Suprapubic skin (tissue), 4 donors: ENCODE results near the gene RAB38. TPM values are rescaled to one million over a fixed set of nuclear protein-coding genes. Genes with fewer than 3 reads are reported as not detected.

Experiments
- DNase-seq, 2 donors: peaks; one replicate each; pipeline ENCODE4 v3.0.0-alpha.2; 2019; ENCODE audit warnings: low spot score in 2 of 2
- H3K27ac ChIP-seq: fragments of 200-600 bp; sonication (generic); one replicate; pipeline ENCODE4 v1.5.1; 2019
- H3K27me3 ChIP-seq: fragments of 200-600 bp; sonication (generic); one replicate; pipeline ENCODE4 v1.5.1; 2019
- H3K36me3 ChIP-seq: fragments of 200-600 bp; sonication (generic); one replicate; pipeline ENCODE4 v1.5.1; 2019
- H3K4me1 ChIP-seq: fragments of 200-600 bp; sonication (generic); one replicate; pipeline ENCODE4 v1.5.1; 2019
- H3K4me3 ChIP-seq: fragments of 200-600 bp; sonication (generic); one replicate; pipeline ENCODE4 v1.5.1; 2019; ENCODE audit warnings: mild to moderate bottlenecking
- H3K9me3 ChIP-seq: fragments of 200-600 bp; sonication (generic); one replicate; pipeline ENCODE4 v1.5.1; 2019
- EP300 ChIP-seq: sonication (generic); formaldehyde crosslinking; IDR thresholded peaks from one replicate; pipeline ENCODE4 v1.6.1; 2017; ENCODE audit warnings: antibody characterized with exemption
- POLR2A ChIP-seq, 2 donors: fragments of 450-650 bp; IDR thresholded peaks; one replicate each; pipeline ENCODE4 v1.6.1; 2017; ENCODE audit warnings: antibody characterized with exemption in 2 of 2, mild to moderate bottlenecking in 2 of 2, moderate library complexity in 2 of 2
- POLR2AphosphoS5 ChIP-seq, 3 donors: sonication (generic); formaldehyde crosslinking; IDR thresholded peaks; one replicate each; pipeline ENCODE4 v1.6.1; 2017; ENCODE audit warnings: antibody characterized with exemption in 3 of 3
- WGBS: methylation state at CpG from one replicate; pipeline ENCODE4 v1.1.5; 2018; 5-methylcytosine and 5-hydroxymethylcytosine counted together
- total RNA-seq, 4 donors: library from RNA; depleted of rRNA; stranded (reverse); fragments of >200 nt; gene quantifications; one replicate each; pipeline ENCODE4 v1.1.0, GENCODE V29; 2016
- TF ChIP-seq, protein P1 (sequence below), 2 donors: fragments of 200-600 bp in 1 of 2; fragments of 450-650 bp in 1 of 2; sonication (generic) in 1 of 2; IDR thresholded peaks; one replicate each; pipeline ENCODE4 v1.5.1; 2016 to 2019; ENCODE audit warnings: antibody characterized with exemption in 2 of 2, mild to moderate bottlenecking in 1 of 2, moderate library complexity in 1 of 2

RAB38 gene
- total RNA-seq, 4 donors from 2014 or later = 27.8 to 76.6 (median 48.9) TPM

- Histone ChIP-seq H3K4me3 (no peak overlapping the region), H3K36me3 (peaks cover 2% of the 10 kb centered on the region), H3K27ac (no peak overlapping the region), H3K27me3 (no peaks in the 10 kb centered on the region), H3K4me1 (no peaks in the 10 kb centered on the region), H3K9me3 (no peaks in the 10 kb centered on the region)
- DNase-seq = no peak
- TF ChIP-seq POLR2AphosphoS5 (IDR thresholded peaks at IDR 0.05) (no peak), POLR2A (IDR thresholded peaks at IDR 0.05) (no peak)
- WGBS = 38% methylated on average over 1 of the region's 1 CpG
Observed at GRCh38 chr11:88139865-88140264, 35.4 kb downstream of the RAB38 start.

DNA sequence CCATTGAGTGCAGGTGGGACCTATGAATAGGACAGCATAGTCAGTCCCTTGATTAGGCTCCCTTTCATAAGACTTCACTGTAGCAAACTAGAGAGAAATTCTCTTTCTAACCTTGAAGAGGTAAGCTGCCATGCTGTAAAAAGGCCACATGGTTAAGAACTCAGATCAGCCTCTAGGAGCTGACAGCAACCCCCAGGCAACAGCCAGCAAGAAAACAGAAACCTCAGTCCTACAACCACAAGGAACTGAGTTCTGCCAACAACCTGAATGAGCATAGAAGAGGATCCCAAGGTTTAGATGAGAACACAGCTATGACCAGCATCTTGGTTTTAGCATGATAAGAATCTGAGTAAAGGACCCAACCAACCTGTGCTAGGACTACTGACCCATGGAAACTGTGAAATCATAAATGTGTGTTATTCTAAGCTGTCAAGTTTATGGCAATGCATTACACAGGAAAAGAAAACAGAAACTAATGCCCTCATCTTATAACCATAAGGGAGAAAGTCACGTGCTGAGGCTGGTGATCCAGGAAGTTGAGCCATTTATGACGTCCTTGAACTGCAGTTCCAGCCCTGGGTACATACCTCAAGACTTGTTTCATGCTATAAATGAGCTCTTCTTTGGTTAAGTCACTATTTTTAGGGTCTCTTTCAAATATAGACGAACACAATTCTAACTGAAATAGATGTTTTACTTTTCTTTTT is 43.3 kb downstream of the RAB38 start:
- no peak for TF ChIP-seq POLR2AphosphoS5 (IDR thresholded peaks at IDR 0.05)
- TF ChIP-seq POLR2A (IDR thresholded peaks at IDR 0.05) = no peak
- no peak for TF ChIP-seq EP300
- WGBS = 83% methylated on average over 3 of the region's 3 CpGs
- H3K4me3 ChIP-seq = no peak overlapping the region
- H3K4me1 ChIP-seq = no peaks in the 10 kb centered on the region
- H3K9me3 ChIP-seq = peaks cover 7% of the 10 kb centered on the region
- DNase-seq = no peak
- no peaks in the 10 kb centered on the region for H3K27me3 ChIP-seq
- H3K36me3 ChIP-seq = peaks cover 6% of the 10 kb centered on the region
- no peak overlapping the region for H3K27ac ChIP-seq

DNA sequence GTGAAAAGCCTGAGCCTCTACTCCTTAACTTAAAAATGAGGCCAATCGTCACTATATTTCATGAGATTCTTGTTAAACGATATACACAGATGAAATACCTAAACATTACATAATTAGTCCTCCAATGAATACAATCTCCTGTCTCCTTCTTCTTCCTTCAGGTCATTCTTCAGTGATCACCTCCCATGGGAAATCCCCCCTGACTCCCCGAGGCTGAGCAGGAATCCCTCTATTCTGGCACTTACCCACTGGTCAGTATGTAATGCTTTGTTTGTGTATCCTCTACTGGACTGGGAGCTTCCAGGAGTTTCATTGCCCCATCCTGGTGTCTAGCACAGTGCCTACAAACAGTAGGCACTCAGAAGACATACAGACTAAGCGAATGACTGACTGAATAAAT is 52.3 kb downstream of the RAB38 start:
- no peaks in the 10 kb centered on the region for H3K4me1 ChIP-seq
- TF ChIP-seq, protein P1, sequence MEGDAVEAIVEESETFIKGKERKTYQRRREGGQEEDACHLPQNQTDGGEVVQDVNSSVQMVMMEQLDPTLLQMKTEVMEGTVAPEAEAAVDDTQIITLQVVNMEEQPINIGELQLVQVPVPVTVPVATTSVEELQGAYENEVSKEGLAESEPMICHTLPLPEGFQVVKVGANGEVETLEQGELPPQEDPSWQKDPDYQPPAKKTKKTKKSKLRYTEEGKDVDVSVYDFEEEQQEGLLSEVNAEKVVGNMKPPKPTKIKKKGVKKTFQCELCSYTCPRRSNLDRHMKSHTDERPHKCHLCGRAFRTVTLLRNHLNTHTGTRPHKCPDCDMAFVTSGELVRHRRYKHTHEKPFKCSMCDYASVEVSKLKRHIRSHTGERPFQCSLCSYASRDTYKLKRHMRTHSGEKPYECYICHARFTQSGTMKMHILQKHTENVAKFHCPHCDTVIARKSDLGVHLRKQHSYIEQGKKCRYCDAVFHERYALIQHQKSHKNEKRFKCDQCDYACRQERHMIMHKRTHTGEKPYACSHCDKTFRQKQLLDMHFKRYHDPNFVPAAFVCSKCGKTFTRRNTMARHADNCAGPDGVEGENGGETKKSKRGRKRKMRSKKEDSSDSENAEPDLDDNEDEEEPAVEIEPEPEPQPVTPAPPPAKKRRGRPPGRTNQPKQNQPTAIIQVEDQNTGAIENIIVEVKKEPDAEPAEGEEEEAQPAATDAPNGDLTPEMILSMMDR (IDR thresholded peaks at IDR 0.05) = no peak
- TF ChIP-seq EP300 (no peak), POLR2AphosphoS5 (IDR thresholded peaks at IDR 0.05) (no peak), POLR2A (IDR thresholded peaks at IDR 0.05) (no peak)
- H3K9me3 ChIP-seq = no peaks in the 10 kb centered on the region
- DNase-seq = no peak
- H3K27me3 ChIP-seq = no peaks in the 10 kb centered on the region
- WGBS = 78% methylated on average over 4 of the region's 4 CpGs
- H3K27ac ChIP-seq = no peak overlapping the region
- H3K36me3 ChIP-seq = no peaks in the 10 kb centered on the region
- H3K4me3 ChIP-seq = no peak overlapping the region

GRCh38 chr11:88119561-88119960 is 55.7 kb downstream of the RAB38 start:
- TF ChIP-seq EP300 = no peak
- TF ChIP-seq, protein P1 (IDR thresholded peaks at IDR 0.05) = no peak
- TF ChIP-seq POLR2AphosphoS5 (IDR thresholded peaks at IDR 0.05) = no peak
- TF ChIP-seq POLR2A (IDR thresholded peaks at IDR 0.05) = no peak
- WGBS = 63% methylated on average over 2 of the region's 2 CpGs

DNA sequence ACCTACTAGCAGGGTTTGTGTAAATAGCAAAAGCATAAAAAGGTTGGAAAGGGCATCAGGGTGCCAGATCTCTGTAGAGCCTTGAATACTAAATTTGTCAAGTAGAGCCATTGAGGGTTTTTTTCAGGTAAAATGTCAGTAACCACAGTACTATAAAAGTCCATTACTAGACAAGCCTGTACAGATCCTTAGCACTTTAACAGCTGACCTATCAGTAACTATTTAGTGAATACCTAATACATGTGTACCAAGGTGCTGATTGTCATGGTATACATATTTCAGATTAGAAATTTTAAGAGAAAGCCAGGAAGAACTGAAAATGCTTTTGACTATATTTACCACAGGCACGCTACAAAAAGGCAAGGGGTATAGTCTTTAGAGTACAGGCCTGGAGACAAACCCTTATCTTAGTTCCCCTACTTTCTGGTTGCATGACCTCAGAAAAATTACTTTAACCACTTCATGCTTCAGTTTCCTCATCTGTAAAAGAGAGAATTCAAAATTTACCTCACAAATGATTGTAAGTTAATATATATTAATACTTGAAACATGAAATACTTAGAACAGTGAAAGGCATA is 57.9 kb downstream of the RAB38 start:
- WGBS = 84% methylated on average over 1 of the region's 1 CpG
- H3K4me1 ChIP-seq = no peaks in the 10 kb centered on the region
- no peak overlapping the region for H3K27ac ChIP-seq
- DNase-seq = no peak
- H3K27me3 ChIP-seq = no peaks in the 10 kb centered on the region
- H3K4me3 ChIP-seq = no peak overlapping the region
- TF ChIP-seq, protein P1 (IDR thresholded peaks at IDR 0.05) = no peak
- no peak for TF ChIP-seq POLR2A (IDR thresholded peaks at IDR 0.05)
- no peak for TF ChIP-seq POLR2AphosphoS5 (IDR thresholded peaks at IDR 0.05)
- no peak for TF ChIP-seq EP300
- no peaks in the 10 kb centered on the region for H3K9me3 ChIP-seq
- H3K36me3 ChIP-seq = peaks cover 3% of the 10 kb centered on the region

More at GRCh38 chr11:88119561-88119960, 55.7 kb downstream of the RAB38 start:
- H3K36me3 ChIP-seq = no peaks in the 10 kb centered on the region
- H3K4me1 ChIP-seq = no peaks in the 10 kb centered on the region
- H3K4me3 ChIP-seq = no peak overlapping the region
- no peak overlapping the region for H3K27ac ChIP-seq
- DNase-seq = no peak
- no peaks in the 10 kb centered on the region for H3K27me3 ChIP-seq
- no peaks in the 10 kb centered on the region for H3K9me3 ChIP-seq

DNA sequence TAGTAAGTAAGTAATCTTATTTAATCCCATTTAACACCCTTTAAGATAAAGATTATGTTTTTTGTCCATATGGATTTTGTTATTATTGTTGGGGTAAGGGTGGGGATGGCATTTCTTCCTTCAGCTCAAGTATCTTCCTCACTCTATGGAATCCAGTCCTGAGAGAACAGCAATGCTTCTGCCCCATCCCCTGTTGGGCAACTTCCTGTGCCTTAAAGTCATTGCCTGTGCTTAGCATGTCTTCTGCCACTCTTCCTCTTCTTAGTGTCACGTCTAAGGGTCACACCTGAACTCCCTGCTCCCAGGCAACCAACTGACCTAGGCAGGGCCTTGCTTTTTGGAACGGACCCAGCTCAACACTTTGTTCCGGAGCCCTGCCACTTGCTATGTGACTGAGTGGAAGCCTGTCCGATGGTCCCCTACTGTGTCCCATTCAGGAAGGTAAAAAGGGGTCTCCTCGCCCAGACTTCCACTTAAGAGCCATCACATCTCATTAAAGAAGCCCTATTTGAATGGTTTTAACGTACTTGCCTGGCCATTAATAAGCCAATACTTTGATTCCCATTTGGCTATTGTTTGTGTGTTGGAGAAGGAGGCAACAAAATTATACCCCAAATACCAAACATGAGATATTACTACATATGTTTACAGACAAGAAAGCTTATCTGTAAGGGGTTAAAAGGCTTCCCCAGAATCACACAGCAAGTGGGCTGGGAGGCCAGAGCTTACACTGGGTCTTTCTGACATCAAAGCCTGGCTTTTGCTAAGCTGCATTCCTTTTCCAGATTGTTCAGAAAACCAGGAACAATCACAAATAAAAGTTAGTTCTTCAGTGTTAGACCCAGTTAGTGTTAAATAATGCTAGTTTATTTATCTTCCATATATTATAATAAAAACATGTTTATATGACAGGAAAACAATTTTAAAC is 59.2 kb downstream of the RAB38 start:
- over 99% methylated on average over 6 of the region's 6 CpGs for WGBS
- Histone ChIP-seq H3K9me3 (no peaks in the 10 kb centered on the region), H3K4me3 (no peak overlapping the region), H3K4me1 (no peaks in the 10 kb centered on the region), H3K27me3 (no peaks in the 10 kb centered on the region), H3K36me3 (peaks cover 3% of the 10 kb centered on the region), H3K27ac (no peak overlapping the region)
- TF ChIP-seq EP300 (no peak), POLR2AphosphoS5 (IDR thresholded peaks at IDR 0.05) (no peak), POLR2A (IDR thresholded peaks at IDR 0.05) (no peak)
- TF ChIP-seq, protein P1 (IDR thresholded peaks at IDR 0.05) = no peak
- no peak for DNase-seq
